HEK293 (cell line): ENCODE measurements around the gene ADIRF.

Source experiments
- ATF2 ChIP-seq: fragments of 450-650 bp; formaldehyde crosslinking; IDR thresholded peaks from 2 replicates; pipeline ENCODE4 v1.5.1; 2016; ENCODE audit warnings: missing biosample characterization, missing genetic modification characterization, low read depth
- CTCF ChIP-seq: fragments of 450-650 bp; formaldehyde crosslinking; IDR thresholded peaks from 2 replicates; pipeline ENCODE4 v1.5.1; 2016; ENCODE audit warnings: missing biosample characterization, missing genetic modification characterization
- PATZ1 ChIP-seq: fragments of 450-650 bp; formaldehyde crosslinking; IDR thresholded peaks from 2 replicates; pipeline ENCODE4 v1.5.1; 2016; ENCODE audit warnings: missing biosample characterization, missing genetic modification characterization
- ZBTB10 ChIP-seq: fragments of 450-650 bp; formaldehyde crosslinking; IDR thresholded peaks from 2 replicates; pipeline ENCODE4 v1.5.1; 2016; ENCODE audit warnings: missing biosample characterization, missing genetic modification characterization
- ZFP37 ChIP-seq: fragments of 450-650 bp; formaldehyde crosslinking; IDR thresholded peaks from 2 replicates; pipeline ENCODE4 v1.5.1; 2016; ENCODE audit warnings: missing biosample characterization, missing genetic modification characterization
- ZNF18 ChIP-seq: fragments of 450-650 bp; formaldehyde crosslinking; IDR thresholded peaks from 2 replicates; pipeline ENCODE4 v1.5.1; 2016; ENCODE audit warnings: missing biosample characterization, missing genetic modification characterization
- ZNF26 ChIP-seq: fragments of 450-650 bp; formaldehyde crosslinking; IDR thresholded peaks from 2 replicates; pipeline ENCODE4 v1.5.1; 2016; ENCODE audit warnings: missing biosample characterization, missing genetic modification characterization
- ZNF600 ChIP-seq: fragments of 450-650 bp; formaldehyde crosslinking; IDR thresholded peaks from 2 replicates; pipeline ENCODE4 v1.5.1; 2016; ENCODE audit warnings: missing biosample characterization, missing genetic modification characterization

GRCh38 chr10:86937502-86938154 lies 30.7 kb upstream of the ADIRF start:
- TF ChIP-seq PATZ1 (tag by site-specific recombination) (no peak), CTCF (tag by site-specific recombination) (no peak), ZBTB10 (tag by site-specific recombination) (no peak), ZNF26 (tag by site-specific recombination) (no peak), ZNF18 (tag by site-specific recombination) (no peak), ZNF600 (no peak), ZFP37 (no peak), ATF2 (tag by site-specific recombination) (no peak)
